Nephron progenitor cell (in vitro differentiated cells): ENCODE data around the gene AVPR1B.

ENCODE experiments used
- DNase-seq: peaks from one replicate; pipeline ENCODE4 v3.0.0; 2021
- H3K27ac Mint-ChIP-seq: 2 replicates; pipeline ENCODE4 v1.8.0; 2021; ENCODE audit warnings: mild to moderate bottlenecking, moderate library complexity, mixed read lengths
- H3K27me3 Mint-ChIP-seq: 2 replicates; pipeline ENCODE4 v1.8.0; 2021; ENCODE audit warnings: mild to moderate bottlenecking, low read depth, mixed read lengths; ENCODE audit not compliant: poor library complexity
- H3K36me3 Mint-ChIP-seq: 2 replicates; pipeline ENCODE4 v1.8.0; 2021; ENCODE audit warnings: low read depth, mixed read lengths
- H3K4me1 Mint-ChIP-seq: 2 replicates; pipeline ENCODE4 v1.8.0; 2021; ENCODE audit warnings: mixed read lengths
- H3K4me3 Mint-ChIP-seq: 2 replicates; pipeline ENCODE4 v1.8.0; 2021; ENCODE audit warnings: mild to moderate bottlenecking, moderate library complexity, mixed read lengths
- H3K9me3 Mint-ChIP-seq: 2 replicates; pipeline ENCODE4 v1.8.0; 2021; ENCODE audit warnings: mild to moderate bottlenecking, moderate library complexity, mixed read lengths
- TF ChIP-seq, protein P1 (sequence below): fragments of 200-600 bp; sonication (generic); IDR thresholded peaks from 2 replicates; pipeline ENCODE4 v1.5.0; 2021; ENCODE audit warnings: antibody characterized with exemption

AVPR1B gene, protein sequence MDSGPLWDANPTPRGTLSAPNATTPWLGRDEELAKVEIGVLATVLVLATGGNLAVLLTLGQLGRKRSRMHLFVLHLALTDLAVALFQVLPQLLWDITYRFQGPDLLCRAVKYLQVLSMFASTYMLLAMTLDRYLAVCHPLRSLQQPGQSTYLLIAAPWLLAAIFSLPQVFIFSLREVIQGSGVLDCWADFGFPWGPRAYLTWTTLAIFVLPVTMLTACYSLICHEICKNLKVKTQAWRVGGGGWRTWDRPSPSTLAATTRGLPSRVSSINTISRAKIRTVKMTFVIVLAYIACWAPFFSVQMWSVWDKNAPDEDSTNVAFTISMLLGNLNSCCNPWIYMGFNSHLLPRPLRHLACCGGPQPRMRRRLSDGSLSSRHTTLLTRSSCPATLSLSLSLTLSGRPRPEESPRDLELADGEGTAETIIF

DNA sequence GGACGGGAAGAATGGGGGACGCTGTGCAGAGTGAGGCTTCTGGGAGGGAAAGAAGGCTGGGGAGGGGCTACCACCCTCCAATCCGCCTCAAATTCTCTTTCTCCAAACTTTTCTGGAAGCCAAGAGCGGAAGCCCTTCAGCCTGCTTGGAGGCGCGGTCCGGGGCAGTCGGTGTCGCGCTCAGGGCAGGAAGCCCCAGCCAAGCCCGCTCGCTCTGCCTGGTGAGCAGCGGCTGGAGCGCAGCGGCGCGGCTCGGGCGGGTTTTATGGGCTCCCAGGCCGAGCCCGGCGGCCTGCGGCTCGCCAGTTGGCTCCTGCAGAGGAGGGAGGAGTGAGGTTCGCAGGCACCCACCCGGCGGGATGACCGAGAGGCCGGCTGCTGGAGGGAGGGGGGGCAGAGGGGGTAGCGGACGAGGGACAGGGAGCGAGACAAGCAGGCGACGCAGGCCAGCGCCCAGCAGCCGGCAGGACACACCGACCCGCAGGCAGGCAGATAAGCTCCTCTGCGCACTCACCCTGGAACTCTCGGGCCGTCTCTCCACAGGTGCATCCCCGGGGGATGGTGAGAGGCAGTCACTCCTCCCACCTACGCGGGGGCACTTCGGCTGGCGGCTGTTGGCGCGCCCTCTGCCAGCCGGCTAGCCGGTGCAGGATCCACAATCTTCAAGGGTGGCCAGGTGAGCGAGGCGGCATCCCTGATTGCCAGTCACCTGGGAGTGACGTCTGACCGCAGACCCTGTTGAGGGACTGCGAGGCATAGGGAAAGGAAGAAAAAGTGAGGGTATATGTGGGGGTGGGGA is at the start of gene AVPR1B:
AVPR1B (minus strand) TSS at position 238 of the 798 bp plus-strand sequence. CDS start 498 bp downstream, outside the sequence.
- TF ChIP-seq, protein P1, sequence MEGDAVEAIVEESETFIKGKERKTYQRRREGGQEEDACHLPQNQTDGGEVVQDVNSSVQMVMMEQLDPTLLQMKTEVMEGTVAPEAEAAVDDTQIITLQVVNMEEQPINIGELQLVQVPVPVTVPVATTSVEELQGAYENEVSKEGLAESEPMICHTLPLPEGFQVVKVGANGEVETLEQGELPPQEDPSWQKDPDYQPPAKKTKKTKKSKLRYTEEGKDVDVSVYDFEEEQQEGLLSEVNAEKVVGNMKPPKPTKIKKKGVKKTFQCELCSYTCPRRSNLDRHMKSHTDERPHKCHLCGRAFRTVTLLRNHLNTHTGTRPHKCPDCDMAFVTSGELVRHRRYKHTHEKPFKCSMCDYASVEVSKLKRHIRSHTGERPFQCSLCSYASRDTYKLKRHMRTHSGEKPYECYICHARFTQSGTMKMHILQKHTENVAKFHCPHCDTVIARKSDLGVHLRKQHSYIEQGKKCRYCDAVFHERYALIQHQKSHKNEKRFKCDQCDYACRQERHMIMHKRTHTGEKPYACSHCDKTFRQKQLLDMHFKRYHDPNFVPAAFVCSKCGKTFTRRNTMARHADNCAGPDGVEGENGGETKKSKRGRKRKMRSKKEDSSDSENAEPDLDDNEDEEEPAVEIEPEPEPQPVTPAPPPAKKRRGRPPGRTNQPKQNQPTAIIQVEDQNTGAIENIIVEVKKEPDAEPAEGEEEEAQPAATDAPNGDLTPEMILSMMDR: no peak
- Mint-ChIP-seq H3K27me3 (peaks cover 84% of the 10 kb centered on the region), H3K36me3 (no peaks in the 10 kb centered on the region), H3K27ac (peak within 1 kb of the TSS; percentile 67), H3K9me3 (peaks cover 37% of the 10 kb centered on the region), H3K4me1 (peaks cover 12% of the 10 kb centered on the region), H3K4me3 (peak within 1 kb of the TSS; percentile 85)
- DNase-seq: peak; percentile 81

DNA sequence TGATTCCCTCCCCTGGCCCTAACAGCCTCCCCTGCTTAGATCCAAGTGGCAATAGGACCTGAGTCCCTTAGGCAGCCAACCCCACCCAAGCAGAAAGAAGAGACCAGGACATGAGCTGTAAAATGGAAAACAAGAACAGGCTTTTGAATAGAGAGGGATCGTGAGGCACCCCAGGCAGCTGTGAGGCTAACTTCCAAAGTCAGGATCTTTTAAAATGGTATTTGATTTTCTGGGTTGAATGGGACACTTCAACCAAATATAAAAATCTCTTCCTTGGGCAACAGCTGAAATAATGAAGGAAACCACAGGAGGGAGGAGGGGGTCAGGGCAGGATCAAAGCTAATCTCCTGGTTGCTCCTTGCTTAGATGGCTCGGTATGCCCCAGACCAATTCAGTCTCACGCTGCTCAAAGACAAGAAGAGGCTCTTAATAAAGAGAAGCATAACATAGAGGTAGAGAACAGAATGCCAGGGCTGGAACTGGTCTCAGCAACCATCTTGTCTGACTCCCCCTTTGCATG is 28.6 kb upstream of the AVPR1B start:
- no peak for DNase-seq
- Mint-ChIP-seq H3K4me3 (no peak overlapping the region), H3K4me1 (peaks cover 43% of the 10 kb centered on the region), H3K27me3 (peaks cover 4% of the 10 kb centered on the region), H3K27ac (no peak overlapping the region), H3K36me3 (no peaks in the 10 kb centered on the region), H3K9me3 (peaks cover 13% of the 10 kb centered on the region)
- TF ChIP-seq, protein P1: no peak

DNA sequence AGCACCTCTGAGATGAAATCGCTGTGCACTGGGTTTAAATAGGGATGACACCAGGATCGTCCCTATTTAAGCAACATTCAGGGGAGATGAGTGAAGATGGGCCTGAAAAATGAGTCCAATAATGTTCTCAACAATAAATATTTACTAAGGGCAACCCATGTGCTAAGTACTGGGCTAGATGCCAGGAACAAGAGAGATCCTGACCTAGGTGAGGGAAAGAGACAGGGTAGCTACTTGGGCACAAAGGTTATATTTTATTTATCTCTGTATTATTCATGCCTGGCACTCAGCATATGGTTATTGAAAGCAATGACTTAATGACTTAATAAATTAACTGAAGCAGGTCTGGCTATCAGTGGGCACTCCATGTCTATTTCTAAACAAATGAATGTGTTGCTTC is 27.4 kb upstream of the AVPR1B start:
- Mint-ChIP-seq H3K36me3 (no peaks in the 10 kb centered on the region), H3K4me3 (no peak overlapping the region), H3K27me3 (peaks cover 5% of the 10 kb centered on the region), H3K9me3 (peaks cover 22% of the 10 kb centered on the region), H3K27ac (no peak overlapping the region), H3K4me1 (peaks cover 43% of the 10 kb centered on the region)
- no peak for DNase-seq
- TF ChIP-seq, protein P1: no peak

DNA sequence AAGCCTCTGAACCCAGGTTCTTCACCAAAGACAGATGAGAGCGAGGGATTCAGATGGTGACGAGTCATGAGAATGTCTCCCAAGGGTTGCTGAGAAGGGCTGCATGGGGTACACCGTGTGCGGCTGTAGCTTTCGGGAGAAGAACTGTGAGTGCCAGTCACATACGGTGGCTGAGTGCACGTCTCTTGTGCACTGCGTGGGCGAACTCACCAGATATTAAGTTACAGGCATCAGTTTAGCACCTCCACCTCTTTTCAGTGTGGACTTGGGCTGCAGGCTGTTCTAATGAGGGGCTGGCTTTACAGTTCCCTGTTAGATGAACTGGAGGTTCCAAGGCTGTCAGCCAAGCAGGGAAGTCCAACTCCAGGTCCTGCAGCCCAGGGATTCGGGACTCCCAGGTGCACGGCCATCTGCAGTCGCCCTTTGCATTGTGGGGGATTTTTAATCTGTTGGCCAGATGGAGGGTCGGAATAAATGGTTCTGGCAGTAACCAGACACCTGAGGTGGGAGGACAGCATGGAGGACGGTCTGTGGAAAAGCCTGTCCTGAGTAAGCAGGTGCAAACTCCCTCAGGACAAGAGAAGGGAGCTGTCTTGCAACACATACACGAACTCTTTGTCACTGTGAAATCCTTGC is 26.5 kb upstream of the AVPR1B start:
- Mint-ChIP-seq H3K4me3 (no peak overlapping the region), H3K4me1 (peaks cover 43% of the 10 kb centered on the region), H3K9me3 (peaks cover 24% of the 10 kb centered on the region), H3K27me3 (peaks cover 8% of the 10 kb centered on the region), H3K36me3 (no peaks in the 10 kb centered on the region), H3K27ac (peak overlapping the region; percentile 60)
- DNase-seq: no peak
- TF ChIP-seq, protein P1: no peak

DNA sequence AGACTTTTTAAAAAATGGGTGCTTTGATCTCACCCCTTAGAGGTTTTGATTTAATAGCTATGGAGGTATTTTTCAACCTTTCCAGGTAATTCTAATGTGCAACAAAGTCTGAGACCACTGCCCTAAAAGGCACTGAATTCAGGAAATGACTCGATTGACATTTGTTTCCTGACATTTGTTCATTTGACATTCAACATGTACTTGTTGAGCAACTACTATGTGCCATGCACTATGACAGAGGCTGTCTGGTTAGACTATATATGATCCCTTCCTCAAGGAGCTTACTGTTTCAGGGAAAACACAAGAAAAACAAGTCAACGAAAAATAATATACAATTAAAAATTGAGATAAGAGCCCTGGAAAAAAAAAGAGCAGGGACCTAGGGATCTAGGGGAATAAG is 25.6 kb upstream of the AVPR1B start:
- no peak for DNase-seq
- TF ChIP-seq, protein P1: no peak
- Mint-ChIP-seq H3K9me3 (peaks cover 20% of the 10 kb centered on the region), H3K36me3 (no peaks in the 10 kb centered on the region), H3K4me1 (peaks cover 43% of the 10 kb centered on the region), H3K27me3 (peaks cover 10% of the 10 kb centered on the region), H3K4me3 (no peak overlapping the region), H3K27ac (no peak overlapping the region)
